ENCODE measurements around the gene KCNJ14. TPM values are rescaled to one million over a fixed set of nuclear protein-coding genes. Genes with fewer than 3 reads are reported as not detected.

The KCNJ14 gene
- total and polyA plus RNA-seq, 2 donors (not counting 3 experiments of a cell fraction or from before 2014, with no cell fraction given): 0.26 to 1.4 TPM

- intact Hi-C loops (cut with micrococcal nuclease) (no loop called here), dilution Hi-C loops (cut with MboI; ENCODE audit: extremely low pct_ligation_motif_present, low sequenced_read_pairs) (no loop called here)
- BruUV-seq (replicated peaks): no TSS peak
- H3K4me3 ChIP-seq (replicated peaks in 1 of 3; ENCODE audit: insufficient read depth in 1 of 3, low read depth in 1 of 3, low read length in 3 of 3): no peak overlapping the region
- peaks cover 8% of the 10 kb centered on the region for H3K4me1 ChIP-seq (ENCODE audit: control insufficient read depth, extremely low read depth, insufficient read depth, low read length)
- FAIRE-seq (no peak), DNase-seq (ENCODE audit: low read depth, low spot score) (no peak)
- H3K9me3 ChIP-seq (replicated peaks; ENCODE audit: control insufficient read depth, insufficient read depth, low read length): no peaks in the 10 kb centered on the region
- TF ChIP-seq JUN (IDR thresholded peaks at IDR 0.05; ENCODE audit: borderline replicate concordance, insufficient read depth, insufficient read length, low read depth) (no peak), POLR2A (IDR thresholded peaks at IDR 0.05; ENCODE audit: low read depth, low read length) (no peak), MYC (IDR thresholded peaks at IDR 0.05; ENCODE audit: low read depth, low read length) (no peak), POLR2AphosphoS5 (IDR thresholded peaks at IDR 0.05; ENCODE audit: insufficient read depth, low read depth, low read length) (no peak), GATA2 (IDR thresholded peaks at IDR 0.05; ENCODE audit: insufficient read depth, insufficient read length, low read depth, low read length) (no peak), FOS (IDR thresholded peaks at IDR 0.05; ENCODE audit: borderline replicate concordance, insufficient read depth, low read length) (no peak), EZH2 (IDR thresholded peaks at IDR 0.05; ENCODE audit: borderline replicate concordance, low read depth, low read length, severe bottlenecking) (no peak)
- no peaks in the 10 kb centered on the region for H3K27me3 ChIP-seq (ENCODE audit: control insufficient read depth in 2 of 2, insufficient read depth in 2 of 2, low read length in 2 of 2)
- H4K20me1 ChIP-seq (replicated peaks; ENCODE audit: control insufficient read depth, extremely low read depth, insufficient read depth, low read length): no peaks in the 10 kb centered on the region
- H3K79me2 ChIP-seq (ENCODE audit: control insufficient read depth, insufficient read depth, low read length): peaks cover 22% of the 10 kb centered on the region
- ChIA-PET POLR2A (no interaction called here), CTCF (interaction anchor here (1.3 to 1.4 kb wide), 2 partner anchors 83 to 115 kb away, joined by 3 read pairs; partner anchors contain the start of gene KDELR1)
- no peaks in the 10 kb centered on the region for H3K9me1 ChIP-seq (replicated peaks; ENCODE audit: control insufficient read depth, extremely low read depth, insufficient read depth, low read length)
- H3K36me3 ChIP-seq (ENCODE audit: control insufficient read depth in 2 of 2, extremely low read depth in 1 of 2, insufficient read depth in 2 of 2, low read length in 2 of 2): peaks cover 25 to 69% of the 10 kb centered on the region in 2 experiments
- no peak overlapping the region for H2AFZ ChIP-seq (ENCODE audit: low read depth, low read length)
- H3K27ac ChIP-seq (ENCODE audit: insufficient read depth, low read depth, low read length): no peak overlapping the region
- H3K9ac ChIP-seq (replicated peaks; ENCODE audit: extremely low read depth, insufficient read depth, low read length): no peak overlapping the region
- H3K4me2 ChIP-seq (ENCODE audit: insufficient read depth, low read length): no peak overlapping the region
These were observed 18.8 kb downstream of the KCNJ14 start for GRCh38 chr19:48474084-48474592.
